ENCODE results near the gene ZBED2.

ZBED2 gene

GRCh38 chr3:111604119-111604518 is 9.0 kb upstream of the ZBED2 start:
- no peak for DNase-seq (ENCODE audit: low read depth in 2 of 3, low spot score in 1 of 3)

GRCh38 chr3:111603679-111604078 is 8.5 kb upstream of the ZBED2 start:
- no peak for DNase-seq (ENCODE audit: low read depth in 2 of 3, low spot score in 1 of 3)

GRCh38 chr3:111601810-111602209 is 6.7 kb upstream of the ZBED2 start:
- DNase-seq (ENCODE audit: low read depth in 2 of 3, low spot score in 1 of 3): no peak

- DNase-seq (ENCODE audit: low read depth in 2 of 3, low spot score in 1 of 3): no peak
These were observed 3.4 kb upstream of the ZBED2 start for GRCh38 chr3:111598552-111598951.

GRCh38 chr3:111598139-111598538 is 3.0 kb upstream of the ZBED2 start:
- no peak for DNase-seq (ENCODE audit: low read depth in 2 of 3, low spot score in 1 of 3)

GRCh38 chr3:111596328-111596727 is 1.2 kb upstream of the ZBED2 start:
- DNase-seq (ENCODE audit: low read depth in 2 of 3, low spot score in 1 of 3): no peak

- DNase-seq (ENCODE audit: low read depth in 2 of 3, low spot score in 1 of 3): no peak
These were observed 365 bp downstream of the ZBED2 start for GRCh38 chr3:111594781-111595180.

- DNase-seq (ENCODE audit: low read depth in 2 of 3, low spot score in 1 of 3): no peak
These were observed 941 bp downstream of the ZBED2 start for GRCh38 chr3:111594205-111594604.

GRCh38 chr3:111593666-111594065 is 1.5 kb downstream of the ZBED2 start:
- DNase-seq (ENCODE audit: low read depth in 2 of 3, low spot score in 1 of 3): no peak

GRCh38 chr3:111592936-111593335 is 2.2 kb downstream of the ZBED2 start:
- no peak for DNase-seq (ENCODE audit: low read depth in 2 of 3, low spot score in 1 of 3)

GRCh38 chr3:111592143-111592542 is 3.0 kb downstream of the ZBED2 start:
- no peak for DNase-seq (ENCODE audit: low read depth in 2 of 3, low spot score in 1 of 3)

GRCh38 chr3:111591555-111591954 is 3.6 kb downstream of the ZBED2 start:
- DNase-seq (ENCODE audit: low read depth in 2 of 3, low spot score in 1 of 3): no peak

- no peak for DNase-seq (ENCODE audit: low read depth in 2 of 3, low spot score in 1 of 3)
These were observed 5.0 kb downstream of the ZBED2 start for GRCh38 chr3:111590143-111590491.

GRCh38 chr3:111589303-111590142 is 5.6 kb downstream of the ZBED2 start:
- no peak for DNase-seq (ENCODE audit: low read depth in 2 of 3, low spot score in 1 of 3)

GRCh38 chr3:111588527-111588926 is 6.6 kb downstream of the ZBED2 start:
- DNase-seq (ENCODE audit: low read depth in 2 of 3, low spot score in 1 of 3): no peak

- DNase-seq (ENCODE audit: low read depth in 2 of 3, low spot score in 1 of 3): no peak
These were observed 9.9 kb downstream of the ZBED2 start for GRCh38 chr3:111585217-111585616.

- no peak for DNase-seq (ENCODE audit: low read depth in 2 of 3, low spot score in 1 of 3)
These were observed 10.4 kb downstream of the ZBED2 start for GRCh38 chr3:111584744-111585143.

GRCh38 chr3:111582120-111582474 is 13.0 kb downstream of the ZBED2 start:
- no peak for DNase-seq (ENCODE audit: low read depth in 2 of 3, low spot score in 1 of 3)

- no peak for DNase-seq (ENCODE audit: low read depth in 2 of 3, low spot score in 1 of 3)
These were observed 13.6 kb downstream of the ZBED2 start for GRCh38 chr3:111581403-111582119.

GRCh38 chr3:111579495-111579894 is 15.7 kb downstream of the ZBED2 start:
- DNase-seq (ENCODE audit: low read depth in 2 of 3, low spot score in 1 of 3): no peak

GRCh38 chr3:111578867-111579266 is 16.3 kb downstream of the ZBED2 start:
- DNase-seq (ENCODE audit: low read depth in 2 of 3, low spot score in 1 of 3): no peak

- no peak for DNase-seq (ENCODE audit: low read depth in 2 of 3, low spot score in 1 of 3)
These were observed 17.1 kb downstream of the ZBED2 start for GRCh38 chr3:111577798-111578685.

All from stimulated activated CD4-positive, alpha-beta T cell treated with anti-CD3 and anti-CD28 coated beads, Interleukin-12 subunit alpha, Interleukin-12 subunit beta, amount 100 ng/mL, for 48 hours (primary cell).